HepG2 (cell line): ENCODE data around the gene FLAD1. TPM values are rescaled to one million over a fixed set of nuclear protein-coding genes. Genes with fewer than 3 reads are reported as not detected.

Experiments used
- ARID2 ChIP-seq: sonication (generic); formaldehyde crosslinking; IDR thresholded peaks from 2 replicates; pipeline ENCODE4 v1.8.1; 2022; ENCODE audit warnings: mild to moderate bottlenecking, missing genetic modification reagents, borderline replicate concordance
- CENPBD1 ChIP-seq: sonication (generic); formaldehyde crosslinking; IDR thresholded peaks from 2 replicates; pipeline ENCODE4 v1.8.0; 2022; ENCODE audit warnings: missing genetic modification reagents, low read depth, mild to moderate bottlenecking, borderline replicate concordance
- CHD2 ChIP-seq: IDR thresholded peaks from 2 replicates; pipeline ENCODE4 v1.6.1; 2011; ENCODE audit warnings: low read depth, low read length, improper control_type of control experiment
- ELF1 ChIP-seq: sonication (generic); formaldehyde crosslinking; IDR thresholded peaks from 2 replicates; pipeline ENCODE4 v1.4.0; 2020; ENCODE audit warnings: missing genetic modification reagents
- EZH2 ChIP-seq: conservative IDR thresholded peaks from 2 replicates; pipeline ENCODE4 v1.6.1; 2012; ENCODE audit warnings: mild to moderate bottlenecking, low read depth, low read length, moderate library complexity
- GLI4 ChIP-seq: sonication (generic); formaldehyde crosslinking; IDR thresholded peaks from 2 replicates; pipeline ENCODE4 v1.5.1; 2020; ENCODE audit warnings: missing genetic modification reagents, mild to moderate bottlenecking, moderate library complexity, borderline replicate concordance
- HNRNPK ChIP-seq: fragments of 200-400 bp; formaldehyde crosslinking; IDR thresholded peaks from 2 replicates; pipeline ENCODE4 v1.6.1; 2018; ENCODE audit warnings: low read length, low read depth, moderate library complexity, mild to moderate bottlenecking; ENCODE audit not compliant: poor library complexity, severe bottlenecking
- MBNL3 ChIP-seq: fragments of 250-450 bp; sonication (Bioruptor Pico); conservative IDR thresholded peaks from 2 replicates; pipeline ENCODE4 v1.8.0; 2022; ENCODE audit warnings: mild to moderate bottlenecking, inconsistent platforms
- MIER2 ChIP-seq: IDR thresholded peaks from 2 replicates; pipeline ENCODE4 v1.6.1; 2016; ENCODE audit warnings: missing biosample characterization, missing genetic modification reagents
- NFYC ChIP-seq: IDR thresholded peaks from 2 replicates; pipeline ENCODE4 v1.6.1; 2016; ENCODE audit warnings: missing genetic modification reagents, missing compliant biosample characterization
- RBM39 ChIP-seq: fragments of 200-400 bp; formaldehyde crosslinking; IDR thresholded peaks from one replicate; pipeline ENCODE4 v1.6.1; 2018; ENCODE audit warnings: antibody characterized with exemption, mild to moderate bottlenecking, low read depth, low read length; ENCODE audit not compliant: poor library complexity, severe bottlenecking
- REL ChIP-seq: sonication (generic); formaldehyde crosslinking; conservative IDR thresholded peaks from 2 replicates; pipeline ENCODE4 v1.8.0; 2022; ENCODE audit warnings: mild to moderate bottlenecking, missing genetic modification reagents, moderate library complexity
- RELA ChIP-seq: sonication (generic); formaldehyde crosslinking; IDR thresholded peaks from 2 replicates; pipeline ENCODE4 v1.4.0; 2020; ENCODE audit warnings: missing genetic modification reagents
- SOX6 ChIP-seq, 2 experiments: fragments of 450-650 bp in 1 of 2; sonication (generic) in 1 of 2; formaldehyde crosslinking in 1 of 2; IDR thresholded peaks; 2 replicates each; pipeline versions ENCODE4 v1.4.0 to v1.6.1; 2017 to 2020; ENCODE audit warnings: antibody characterized with exemption in 1 of 2, mild to moderate bottlenecking in 1 of 2, missing genetic modification reagents in 1 of 2
- ZBTB33 ChIP-seq: sonication (generic); formaldehyde crosslinking; IDR thresholded peaks from 2 replicates; pipeline ENCODE4 v1.4.0; 2020; ENCODE audit warnings: missing genetic modification reagents
- ZNF251 ChIP-seq: sonication (generic); formaldehyde crosslinking; IDR thresholded peaks from 2 replicates; pipeline ENCODE4 v1.9.0; 2021; ENCODE audit warnings: mild to moderate bottlenecking, missing genetic modification reagents
- ZNF260 ChIP-seq: sonication (generic); formaldehyde crosslinking; IDR thresholded peaks from 2 replicates; pipeline ENCODE4 v1.4.0; 2020; ENCODE audit warnings: missing genetic modification reagents, low read depth, mild to moderate bottlenecking, borderline replicate concordance
- ZNF549 ChIP-seq: sonication (generic); formaldehyde crosslinking; IDR thresholded peaks from 2 replicates; pipeline ENCODE4 v1.5.0; 2020; ENCODE audit warnings: missing genetic modification reagents
- ZNF577 ChIP-seq: sonication (generic); formaldehyde crosslinking; IDR thresholded peaks from 2 replicates; pipeline ENCODE4 v1.4.0; 2020; ENCODE audit warnings: mild to moderate bottlenecking, low read depth, missing genetic modification reagents, borderline replicate concordance
- ZNF710 ChIP-seq: sonication (generic); formaldehyde crosslinking; IDR thresholded peaks from 2 replicates; pipeline ENCODE4 v1.5.0; 2020; ENCODE audit warnings: mild to moderate bottlenecking, missing genetic modification reagents, borderline replicate concordance
- ZNF883 ChIP-seq: sonication (generic); formaldehyde crosslinking; IDR thresholded peaks from 2 replicates; pipeline ENCODE4 v1.5.1; 2020; ENCODE audit warnings: mild to moderate bottlenecking, missing genetic modification reagents; ENCODE audit errors: not compliant biosample characterization
- polyA plus RNA-seq, 8 experiments: library from polyadenylated mRNA; depleted of rRNA in 3 of 8; stranded (reverse) in 7 of 8; unstranded in 1 of 8; fragments of >200 nt; fragmentation: Illumina TruSeq in 4 of 8; extraction: Trizol in 4 of 8; gene quantifications; 2 replicates each; pipeline versions ENCODE4 v1.2.1 to v1.2.3, GENCODE V29; 2011 to 2016; ENCODE audit warnings: low read depth in 4 of 8, missing spikeins in 1 of 8, mixed read lengths in 1 of 8; ENCODE audit not compliant: insufficient read depth in 1 of 8
- total RNA-seq, 5 experiments: library from RNA; depleted of rRNA; stranded (reverse); fragments of >200 nt; fragmentation: Illumina TruSeq; extraction: Trizol; gene quantifications; 2 replicates each; pipeline ENCODE4 v1.2.3, GENCODE V29; 2016; ENCODE audit warnings: low read depth in 1 of 5
- TF ChIP-seq, protein P1 (sequence below): sonication (generic); formaldehyde crosslinking; IDR thresholded peaks from 2 replicates; pipeline ENCODE4 v1.8.0; 2022; ENCODE audit warnings: missing genetic modification reagents, mild to moderate bottlenecking, inconsistent platforms, borderline replicate concordance
- TF ChIP-seq, protein P2 (sequence below): sonication (generic); formaldehyde crosslinking; IDR thresholded peaks from 2 replicates; pipeline ENCODE4 v1.4.0; 2020; ENCODE audit warnings: low read depth, mild to moderate bottlenecking, missing genetic modification reagents

The FLAD1 gene
- total and polyA plus RNA-seq, 2 of the 13 experiments (the other 11 are each of a cell fraction or from before 2014, with no cell fraction given) = 25.9 to 32.8 TPM

DNA sequence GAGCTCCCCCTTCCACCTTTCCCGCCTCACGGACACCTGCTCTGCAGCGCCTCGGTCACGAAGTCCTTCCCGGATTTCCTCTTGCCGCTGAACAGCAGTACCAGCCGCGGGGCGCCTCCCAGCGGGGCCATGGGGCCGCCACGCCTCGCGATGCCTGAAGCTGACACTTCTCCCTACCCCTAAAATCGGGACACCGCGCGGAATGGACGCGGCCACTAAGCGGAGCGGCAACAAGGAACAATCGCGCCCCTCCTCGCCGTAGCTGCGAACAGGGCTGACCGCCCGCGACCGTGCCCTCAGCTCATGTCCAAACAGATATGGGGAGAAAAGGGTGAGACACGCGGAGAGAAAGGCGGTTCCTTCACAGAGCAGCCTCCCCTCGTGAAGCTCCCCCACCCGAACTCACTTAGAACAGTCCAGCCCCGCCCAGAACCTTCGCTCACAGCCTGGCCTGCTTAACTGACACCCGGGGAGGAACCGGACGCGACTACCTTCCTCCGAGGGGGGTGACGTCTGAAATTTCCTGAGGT, 46.5 kb upstream of the FLAD1 start, which contains the start of gene PMVK (continued):
- TF ChIP-seq CHD2 = peak; percentile 89
- TF ChIP-seq ELF1 (CRISPR knock-in tag) = peak; percentile 76; the same call in 1 of the 2 replicates
- peak; percentile 49; the same call in 1 of the 2 replicates for TF ChIP-seq NFYC
- no peak for TF ChIP-seq RELA (CRISPR knock-in tag)
- TF ChIP-seq ZNF260 = peak; percentile 51; the same call in 1 of the 2 replicates
- TF ChIP-seq, protein P1, sequence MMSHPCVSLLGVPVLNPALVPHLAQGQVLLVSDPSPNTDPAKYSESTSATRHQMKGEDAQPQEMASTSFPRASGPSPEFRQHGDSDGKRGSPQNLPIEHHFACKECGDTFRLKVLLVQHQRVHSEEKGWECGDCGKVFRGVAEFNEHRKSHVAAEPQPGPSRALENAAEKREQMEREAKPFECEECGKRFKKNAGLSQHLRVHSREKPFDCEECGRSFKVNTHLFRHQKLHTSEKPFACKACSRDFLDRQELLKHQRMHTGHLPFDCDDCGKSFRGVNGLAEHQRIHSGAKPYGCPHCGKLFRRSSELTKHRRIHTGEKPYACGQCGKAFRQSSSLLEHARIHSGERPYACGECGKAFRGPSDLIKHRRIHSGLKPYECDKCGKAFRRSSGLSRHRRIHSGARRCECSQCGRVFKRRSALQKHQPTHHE (CRISPR knock-in tag) = peak; percentile 96
- TF ChIP-seq MIER2 = peak; percentile 86
- peak; percentile 98 for TF ChIP-seq REL (CRISPR knock-in tag)
- peak; percentile 94; the same call in 1 of the 2 replicates for TF ChIP-seq ZNF577 (CRISPR knock-in tag)
- TF ChIP-seq EZH2 = no peak
- peak; percentile 87; the same call in 1 of the 2 replicates for TF ChIP-seq GLI4
- peak; percentile 100 for TF ChIP-seq ZNF883 (CRISPR knock-in tag)
- peak; percentile 61; the same call in 1 of the 2 replicates for TF ChIP-seq CENPBD1 (CRISPR knock-in tag)
- TF ChIP-seq RBM39 = no peak
- TF ChIP-seq ZBTB33 (CRISPR knock-in tag) = peak; percentile 61
- peak; percentile 98 for TF ChIP-seq ARID2
- TF ChIP-seq MBNL3 (CRISPR knock-in tag) = no peak
- TF ChIP-seq SOX6 (IDR thresholded peaks at IDR 0.05) = no peak
- TF ChIP-seq SOX6 (CRISPR knock-in tag; IDR thresholded peaks at IDR 0.05) = peak; percentile 76
- peak; percentile 99 for TF ChIP-seq ZNF251 (CRISPR knock-in tag)
- no peak for TF ChIP-seq HNRNPK
- TF ChIP-seq, protein P2, sequence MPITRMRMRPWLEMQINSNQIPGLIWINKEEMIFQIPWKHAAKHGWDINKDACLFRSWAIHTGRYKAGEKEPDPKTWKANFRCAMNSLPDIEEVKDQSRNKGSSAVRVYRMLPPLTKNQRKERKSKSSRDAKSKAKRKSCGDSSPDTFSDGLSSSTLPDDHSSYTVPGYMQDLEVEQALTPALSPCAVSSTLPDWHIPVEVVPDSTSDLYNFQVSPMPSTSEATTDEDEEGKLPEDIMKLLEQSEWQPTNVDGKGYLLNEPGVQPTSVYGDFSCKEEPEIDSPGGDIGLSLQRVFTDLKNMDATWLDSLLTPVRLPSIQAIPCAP (CRISPR knock-in tag) = peak; percentile 97
- TF ChIP-seq ZNF710 (CRISPR knock-in tag) = peak; percentile 92; the same call in 1 of the 2 replicates
- TF ChIP-seq ZNF549 (CRISPR knock-in tag) = no peak
